GM18505 (cell line): ENCODE measurements around the gene RRP1B.
"Not testable (repeated sequence)": the region's sequence is repeated elsewhere in the genome, so short reads cannot be mapped to it uniquely, and the experiment has no call there.

Experiments
- ATAC-seq: cut with Tn5 transposase; IDR thresholded peaks from one replicate; pipeline ENCODE4 v1.9.1; 2021; ENCODE audit not compliant: unreplicated experiment
- POLR2A ChIP-seq: IDR thresholded peaks from 4 replicates; pipeline ENCODE4 v1.6.1; 2011; ENCODE audit warnings: borderline replicate concordance; ENCODE audit not compliant: insufficient read depth, insufficient read length; ENCODE audit errors: extremely low read depth

RRP1B gene

GRCh38 chr21:43669828-43670605, 10.7 kb downstream of the RRP1B start:
- ATAC-seq, result no peak
- TF ChIP-seq POLR2A, result no peak

GRCh38 chr21:43675871-43676270, 16.5 kb downstream of the RRP1B start:
- ATAC-seq, result no peak
- TF ChIP-seq POLR2A, result no peak

GRCh38 chr21:43676391-43676790, 17.0 kb downstream of the RRP1B start:
- no peak for ATAC-seq
- TF ChIP-seq POLR2A, result no peak

- TF ChIP-seq POLR2A, result no peak
- ATAC-seq, result no peak
Observed at GRCh38 chr21:43679951-43680350, 20.6 kb downstream of the RRP1B start.

GRCh38 chr21:43680421-43680820, 21.1 kb downstream of the RRP1B start:
- ATAC-seq, result not testable (repeated sequence)

GRCh38 chr21:43681650-43682049, 22.3 kb downstream of the RRP1B start:
- no peak for ATAC-seq

GRCh38 chr21:43684424-43684823, 25.1 kb downstream of the RRP1B start:
- no peak for TF ChIP-seq POLR2A
- no peak for ATAC-seq

More at GRCh38 chr21:43681650-43682049, 22.3 kb downstream of the RRP1B start:
- TF ChIP-seq POLR2A, result no peak

GRCh38 chr21:43686811-43687565, 27.6 kb downstream of the RRP1B start:
- TF ChIP-seq POLR2A, result no peak

GRCh38 chr21:43687566-43688399, 28.4 kb downstream of the RRP1B start:
- ATAC-seq, result no peak
- no peak for TF ChIP-seq POLR2A

More at GRCh38 chr21:43686811-43687565, 27.6 kb downstream of the RRP1B start:
- ATAC-seq, result no peak

GRCh38 chr21:43688906-43689305, 29.5 kb downstream of the RRP1B start:
- ATAC-seq, result no peak

GRCh38 chr21:43689556-43690337, 30.4 kb downstream of the RRP1B start:
- ATAC-seq, result no peak
- TF ChIP-seq POLR2A, result no peak

More at GRCh38 chr21:43688906-43689305, 29.5 kb downstream of the RRP1B start:
- TF ChIP-seq POLR2A, result no peak

- no peak for ATAC-seq
- no peak for TF ChIP-seq POLR2A
Observed at GRCh38 chr21:43690346-43690745, 31.0 kb downstream of the RRP1B start.
